ENCODE results near the gene FZD10.

The FZD10 gene

DNA sequence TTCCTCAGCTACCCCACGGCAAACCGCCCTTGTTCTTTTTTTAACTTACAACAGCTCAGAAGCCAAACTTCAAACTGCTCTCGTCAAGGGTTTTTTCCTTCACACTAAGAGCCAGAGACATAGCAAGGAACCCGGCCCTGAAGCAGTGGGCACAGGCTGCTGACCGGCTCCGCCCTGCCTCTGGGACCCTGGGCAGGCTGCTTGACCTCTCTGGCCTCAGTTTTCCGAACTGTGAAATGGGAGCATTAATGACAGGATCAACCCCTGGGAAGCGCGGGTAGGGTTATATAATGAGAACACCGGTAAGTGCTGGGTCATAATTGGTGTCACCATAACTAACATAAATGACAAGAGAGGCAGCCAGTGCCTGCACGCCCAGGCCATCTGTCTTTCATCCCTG, 21.2 kb upstream of the FZD10 start:
- H3K4me3 ChIP-seq (replicated peaks; ENCODE audit: insufficient read depth, low read length): no peak overlapping the region
- no peak for DNase-seq (ENCODE audit: low read depth in 1 of 2, low spot score in 1 of 2)
- H3K27me3 ChIP-seq (ENCODE audit: insufficient read depth, poor library complexity, severe bottlenecking): no peaks in the 10 kb centered on the region
- TF ChIP-seq, protein P1, sequence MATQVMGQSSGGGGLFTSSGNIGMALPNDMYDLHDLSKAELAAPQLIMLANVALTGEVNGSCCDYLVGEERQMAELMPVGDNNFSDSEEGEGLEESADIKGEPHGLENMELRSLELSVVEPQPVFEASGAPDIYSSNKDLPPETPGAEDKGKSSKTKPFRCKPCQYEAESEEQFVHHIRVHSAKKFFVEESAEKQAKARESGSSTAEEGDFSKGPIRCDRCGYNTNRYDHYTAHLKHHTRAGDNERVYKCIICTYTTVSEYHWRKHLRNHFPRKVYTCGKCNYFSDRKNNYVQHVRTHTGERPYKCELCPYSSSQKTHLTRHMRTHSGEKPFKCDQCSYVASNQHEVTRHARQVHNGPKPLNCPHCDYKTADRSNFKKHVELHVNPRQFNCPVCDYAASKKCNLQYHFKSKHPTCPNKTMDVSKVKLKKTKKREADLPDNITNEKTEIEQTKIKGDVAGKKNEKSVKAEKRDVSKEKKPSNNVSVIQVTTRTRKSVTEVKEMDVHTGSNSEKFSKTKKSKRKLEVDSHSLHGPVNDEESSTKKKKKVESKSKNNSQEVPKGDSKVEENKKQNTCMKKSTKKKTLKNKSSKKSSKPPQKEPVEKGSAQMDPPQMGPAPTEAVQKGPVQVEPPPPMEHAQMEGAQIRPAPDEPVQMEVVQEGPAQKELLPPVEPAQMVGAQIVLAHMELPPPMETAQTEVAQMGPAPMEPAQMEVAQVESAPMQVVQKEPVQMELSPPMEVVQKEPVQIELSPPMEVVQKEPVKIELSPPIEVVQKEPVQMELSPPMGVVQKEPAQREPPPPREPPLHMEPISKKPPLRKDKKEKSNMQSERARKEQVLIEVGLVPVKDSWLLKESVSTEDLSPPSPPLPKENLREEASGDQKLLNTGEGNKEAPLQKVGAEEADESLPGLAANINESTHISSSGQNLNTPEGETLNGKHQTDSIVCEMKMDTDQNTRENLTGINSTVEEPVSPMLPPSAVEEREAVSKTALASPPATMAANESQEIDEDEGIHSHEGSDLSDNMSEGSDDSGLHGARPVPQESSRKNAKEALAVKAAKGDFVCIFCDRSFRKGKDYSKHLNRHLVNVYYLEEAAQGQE (IDR thresholded peaks at IDR 0.05; ENCODE audit: insufficient replicate concordance, low read depth): no peak
- TF ChIP-seq SPI1 (IDR thresholded peaks at IDR 0.05; ENCODE audit: borderline replicate concordance, low read depth) (no peak), GABPA (IDR thresholded peaks at IDR 0.05; ENCODE audit: low read depth) (no peak), POLR2AphosphoS5 (IDR thresholded peaks at IDR 0.05; ENCODE audit: low read depth) (no peak)
- TF ChIP-seq, protein P2, sequence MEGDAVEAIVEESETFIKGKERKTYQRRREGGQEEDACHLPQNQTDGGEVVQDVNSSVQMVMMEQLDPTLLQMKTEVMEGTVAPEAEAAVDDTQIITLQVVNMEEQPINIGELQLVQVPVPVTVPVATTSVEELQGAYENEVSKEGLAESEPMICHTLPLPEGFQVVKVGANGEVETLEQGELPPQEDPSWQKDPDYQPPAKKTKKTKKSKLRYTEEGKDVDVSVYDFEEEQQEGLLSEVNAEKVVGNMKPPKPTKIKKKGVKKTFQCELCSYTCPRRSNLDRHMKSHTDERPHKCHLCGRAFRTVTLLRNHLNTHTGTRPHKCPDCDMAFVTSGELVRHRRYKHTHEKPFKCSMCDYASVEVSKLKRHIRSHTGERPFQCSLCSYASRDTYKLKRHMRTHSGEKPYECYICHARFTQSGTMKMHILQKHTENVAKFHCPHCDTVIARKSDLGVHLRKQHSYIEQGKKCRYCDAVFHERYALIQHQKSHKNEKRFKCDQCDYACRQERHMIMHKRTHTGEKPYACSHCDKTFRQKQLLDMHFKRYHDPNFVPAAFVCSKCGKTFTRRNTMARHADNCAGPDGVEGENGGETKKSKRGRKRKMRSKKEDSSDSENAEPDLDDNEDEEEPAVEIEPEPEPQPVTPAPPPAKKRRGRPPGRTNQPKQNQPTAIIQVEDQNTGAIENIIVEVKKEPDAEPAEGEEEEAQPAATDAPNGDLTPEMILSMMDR (IDR thresholded peaks at IDR 0.05; ENCODE audit: insufficient read depth, low read length): no peak
- H3K27ac ChIP-seq (replicated peaks): no peak overlapping the region

DNA sequence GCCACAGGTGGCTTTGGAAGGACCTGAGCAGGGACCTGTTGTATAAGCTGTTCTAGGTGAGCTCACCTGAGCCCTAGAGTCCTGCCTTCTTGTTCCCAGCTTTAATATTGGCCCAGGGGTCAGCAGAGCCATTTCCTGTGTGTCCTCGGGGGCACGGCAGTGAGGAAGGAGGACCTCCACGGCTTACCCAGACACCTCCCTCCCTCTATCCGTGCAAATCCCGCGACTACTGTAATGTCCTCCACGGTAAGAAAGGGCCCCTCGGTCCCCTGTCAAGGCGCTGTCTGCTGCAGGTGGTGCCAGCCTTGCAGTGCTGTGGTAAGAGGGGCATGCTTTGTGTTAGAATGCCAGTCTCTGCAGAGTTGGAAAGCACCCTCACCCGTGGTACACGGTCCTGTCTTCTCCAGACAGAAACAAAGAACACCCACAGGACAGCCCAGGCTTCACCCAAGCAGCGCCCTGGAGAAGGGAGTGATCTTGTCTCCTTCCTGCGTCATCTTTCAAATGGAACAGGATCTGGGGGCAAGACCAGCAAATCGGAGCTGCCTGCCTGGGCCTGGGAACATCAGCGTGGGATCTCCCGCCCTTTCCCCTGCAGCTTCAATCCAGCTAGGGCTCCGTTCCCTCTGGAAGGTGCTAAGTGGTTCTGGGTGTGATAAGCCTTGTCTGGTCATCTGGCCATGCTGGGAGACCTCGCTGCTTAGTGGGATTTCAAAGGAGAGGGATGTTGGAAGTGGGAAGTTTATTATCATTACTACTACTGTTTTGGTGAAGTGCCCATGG, 20.2 kb upstream of the FZD10 start:
- Histone ChIP-seq H3K27ac (replicated peaks) (no peak overlapping the region), H3K27me3 (ENCODE audit: insufficient read depth, poor library complexity, severe bottlenecking) (no peaks in the 10 kb centered on the region), H3K4me3 (replicated peaks; ENCODE audit: insufficient read depth, low read length) (no peak overlapping the region)
- TF ChIP-seq, protein P1 (IDR thresholded peaks at IDR 0.05; ENCODE audit: insufficient replicate concordance, low read depth): no peak
- TF ChIP-seq, protein P2 (IDR thresholded peaks at IDR 0.05; ENCODE audit: insufficient read depth, low read length): no peak
- TF ChIP-seq SPI1 (IDR thresholded peaks at IDR 0.05; ENCODE audit: borderline replicate concordance, low read depth) (no peak), POLR2AphosphoS5 (IDR thresholded peaks at IDR 0.05; ENCODE audit: low read depth) (no peak), GABPA (IDR thresholded peaks at IDR 0.05; ENCODE audit: low read depth) (no peak)
- DNase-seq (ENCODE audit: low read depth in 1 of 2, low spot score in 1 of 2): no peak

DNA sequence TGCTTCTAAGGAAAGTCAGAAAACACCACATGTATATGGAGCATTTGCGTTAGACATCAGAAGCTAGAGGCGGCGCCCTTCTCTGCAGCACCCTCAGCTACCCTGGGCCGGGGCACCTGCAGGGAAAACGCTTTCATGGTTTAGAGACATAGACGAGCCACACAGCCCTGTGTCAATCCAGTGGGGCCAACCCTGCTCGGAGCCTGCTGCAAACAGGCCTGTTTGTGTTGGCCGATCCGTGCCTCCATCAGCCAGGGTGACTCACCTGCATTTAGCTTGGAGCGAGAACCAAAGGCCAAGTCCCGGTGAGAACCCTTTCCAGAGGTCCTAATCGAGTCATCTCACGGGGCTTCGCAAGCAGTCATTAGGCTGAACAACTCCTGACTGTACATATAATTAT, 19.5 kb upstream of the FZD10 start:
- Histone ChIP-seq H3K27ac (replicated peaks) (no peak overlapping the region), H3K4me3 (replicated peaks; ENCODE audit: insufficient read depth, low read length) (no peak overlapping the region)

More for the DNA sequence above, 19.5 kb upstream of the FZD10 start:
- TF ChIP-seq GABPA (IDR thresholded peaks at IDR 0.05; ENCODE audit: low read depth) (no peak), SPI1 (IDR thresholded peaks at IDR 0.05; ENCODE audit: borderline replicate concordance, low read depth) (no peak), POLR2AphosphoS5 (IDR thresholded peaks at IDR 0.05; ENCODE audit: low read depth) (no peak)
- TF ChIP-seq, protein P2 (IDR thresholded peaks at IDR 0.05; ENCODE audit: insufficient read depth, low read length): no peak
- TF ChIP-seq, protein P1 (IDR thresholded peaks at IDR 0.05; ENCODE audit: insufficient replicate concordance, low read depth): no peak
- no peaks in the 10 kb centered on the region for H3K27me3 ChIP-seq (ENCODE audit: insufficient read depth, poor library complexity, severe bottlenecking)
- DNase-seq (ENCODE audit: low read depth in 1 of 2, low spot score in 1 of 2): no peak

Measured in HL-60 (cell line).